Ovary (tissue), 9 donors: ENCODE measurements around the gene EEFSEC. TPM values are rescaled to one million over a fixed set of nuclear protein-coding genes. Genes with fewer than 3 reads are reported as not detected.

Experiments
- DNase-seq, 5 donors: peaks; one replicate each; pipeline ENCODE4 v3.0.0-alpha.2; 2019 to 2020
- H3K27ac ChIP-seq, 2 donors: fragments of 200-600 bp; one replicate each; pipeline versions ENCODE4 v1.5.1 to v1.8.0; 2019 to 2022
- H3K27me3 ChIP-seq: fragments of 200-600 bp; one replicate; pipeline ENCODE4 v1.8.0; 2022
- H3K36me3 ChIP-seq: fragments of 200-600 bp; sonication (generic); one replicate; pipeline ENCODE4 v1.5.1; 2019
- H3K4me1 ChIP-seq: one replicate; pipeline ENCODE4 v1.8.1; 2013; ENCODE audit warnings: mild to moderate bottlenecking, moderate library complexity; ENCODE audit not compliant: insufficient read depth
- H3K4me3 ChIP-seq: fragments of 200-600 bp; sonication (generic); one replicate; pipeline ENCODE4 v1.5.1; 2017
- H3K9me3 ChIP-seq, 2 donors: fragments of 200-600 bp in 1 of 2; sonication (generic) in 1 of 2; one replicate each; pipeline versions ENCODE4 v1.5.1 to v1.8.1; 2013 to 2019; ENCODE audit warnings: mild to moderate bottlenecking in 1 of 2, moderate library complexity in 1 of 2
- CTCF ChIP-seq, 3 donors: fragments of 450-650 bp in 2 of 3; fragments of 200-600 bp in 1 of 3; IDR thresholded peaks; one replicate each; pipeline versions ENCODE4 v1.5.1 to v1.8.0; 2016 to 2022; ENCODE audit warnings: antibody characterized with exemption in 3 of 3, mild to moderate bottlenecking in 1 of 3
- EP300 ChIP-seq: sonication (generic); formaldehyde crosslinking; IDR thresholded peaks from one replicate; pipeline ENCODE4 v1.6.1; 2017; ENCODE audit warnings: antibody characterized with exemption
- POLR2A ChIP-seq: fragments of 450-650 bp; IDR thresholded peaks from one replicate; pipeline ENCODE4 v1.6.1; 2017; ENCODE audit warnings: antibody characterized with exemption, mild to moderate bottlenecking, moderate library complexity
- WGBS, 3 donors: extraction: QIAGEN DNeasy Blood & Tissue Kit in 1 of 3; methylation state at CpG; one replicate each; pipeline versions ENCODE4 v1.1.5 to v1.1.7; 2013 to 2017; 5-methylcytosine and 5-hydroxymethylcytosine counted together
- intact Hi-C, 4 donors: fragments of 100-400 bp; cut with DNase I; formaldehyde crosslinking; loops; one replicate each; pipeline versions ENCODE4 v1.11.0 to v1.15.1; 2022 to 2023
- polyA plus RNA-seq, 2 donors: library from polyadenylated mRNA; stranded (reverse); fragments of 200-250 nt in 1 of 2; fragments of 350-450 nt in 1 of 2; fragmentation: Illumina TruSeq in 1 of 2; extraction: RNeasy Lipid Tissue Mini Kit (QIAGEN cat#74804) in 1 of 2; gene quantifications; one replicate each; pipeline ENCODE4 v1.2.3, GENCODE V29; 2013 to 2014
- total RNA-seq, 7 donors: library from RNA; depleted of rRNA in 2 of 7; stranded (reverse); fragments of >200 nt in 2 of 7; fragmentation: NEBNext Ultra II Directional in 3 of 7; extraction: Animal tissue kit (Norgen Biotek cat#: 25700) in 3 of 7; gene quantifications; one replicate each; pipeline versions ENCODE4 v1.1.0 to v1.2.4, GENCODE V29; 2016 to 2023
- donor health status: DM: no; HTN: no; CAD: no; lungs with moderate emphysema.
- donor health status: DM: no; HTN: no; CAD: no.
- donor health status: Bipolar disorder and iron deficiency.
- donor health status: DM: yes; HTN: yes; CAD: no.
- donor health status: DM: no; HTN: no; CAD: no.
- donor health status: DM: yes; HTN: yes; CAD: no.

Gene EEFSEC
- total and polyA plus RNA-seq, 9 donors: 6.8 to 21.0 (median 15.4) TPM

- Histone ChIP-seq H3K4me1 (no peaks in the 10 kb centered on the region), H3K36me3 (no peaks in the 10 kb centered on the region), H3K27ac (no peak overlapping the region), H3K4me3 (no peak overlapping the region), H3K27me3 (no peaks in the 10 kb centered on the region), H3K9me3 (no peaks in the 10 kb centered on the region)
- TF ChIP-seq POLR2A: no peak
- intact Hi-C loops: no loop called here
- WGBS, 3 donors: 84 to 94% (median 85%) methylated on average over 2 of the region's 2 CpGs
- no peak for DNase-seq
Measured at GRCh38 chr3:128418900-128419299, 265.6 kb downstream of the EEFSEC start.

GRCh38 chr3:128419311-128419710 lies 266.0 kb downstream of the EEFSEC start:
- no peaks in the 10 kb centered on the region for H3K4me1 ChIP-seq
- TF ChIP-seq POLR2A (no peak), CTCF (IDR thresholded peaks at IDR 0.05) (no peak), EP300 (no peak)
- no peaks in the 10 kb centered on the region for H3K36me3 ChIP-seq
- H3K9me3 ChIP-seq: no peaks in the 10 kb centered on the region
- DNase-seq: no peak
- no peak overlapping the region for H3K27ac ChIP-seq
- no peaks in the 10 kb centered on the region for H3K27me3 ChIP-seq
- intact Hi-C loops: no loop called here
- 95 to 96% (median 95%) methylated on average over 4 of the region's 4 CpGs for WGBS, 3 donors
- H3K4me3 ChIP-seq: no peak overlapping the region

DNA sequence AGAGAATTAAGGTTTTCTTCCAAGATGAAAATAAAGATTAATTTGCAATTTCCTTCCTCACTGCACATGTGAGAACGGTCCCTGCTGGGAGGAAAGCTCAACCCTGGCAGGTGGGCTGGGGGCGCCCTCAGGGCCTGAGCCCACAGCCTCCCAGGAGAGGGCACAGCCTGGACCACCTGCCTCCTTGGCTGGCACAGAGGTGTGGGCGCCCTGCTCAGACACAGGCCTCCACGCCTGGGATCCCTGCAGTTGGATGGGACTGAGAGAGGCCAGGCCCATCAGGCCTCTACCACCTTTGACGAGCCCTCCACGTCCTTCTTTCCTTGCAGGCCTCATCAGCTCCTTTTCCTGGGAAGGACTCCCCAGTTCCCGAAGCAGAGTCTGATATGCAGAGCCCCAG lies 267.0 kb downstream of the EEFSEC start:
- 91 to 93% (median 91%) methylated on average over 7 of the region's 7 CpGs for WGBS, 3 donors
- Histone ChIP-seq H3K9me3 (no peaks in the 10 kb centered on the region), H3K4me1 (no peaks in the 10 kb centered on the region), H3K27ac (no peak overlapping the region), H3K36me3 (no peaks in the 10 kb centered on the region), H3K27me3 (no peaks in the 10 kb centered on the region), H3K4me3 (no peak overlapping the region)
- no peak for DNase-seq
- TF ChIP-seq EP300 (no peak), POLR2A (no peak), CTCF (IDR thresholded peaks at IDR 0.05) (no peak)
- intact Hi-C loops: loop anchor here in 3 of 4 donors (5.0 to 10.0 kb wide), 3 partner anchors 185 to 255 kb away; no protein-coding TSS in a partner anchor

- intact Hi-C loops: loop anchor here in 3 of 4 donors (5.0 to 10.0 kb wide), 3 partner anchors 184 to 256 kb away; no protein-coding TSS in a partner anchor
- no peak for DNase-seq
- H3K4me3 ChIP-seq: no peak overlapping the region
- H3K9me3 ChIP-seq: no peaks in the 10 kb centered on the region
- no peaks in the 10 kb centered on the region for H3K36me3 ChIP-seq
- no peaks in the 10 kb centered on the region for H3K27me3 ChIP-seq
- H3K4me1 ChIP-seq: no peaks in the 10 kb centered on the region
- WGBS, 3 donors: 82 to 89% (median 85%) methylated on average over 10 to 12 of the region's 12 CpGs
- H3K27ac ChIP-seq: no peak overlapping the region
- TF ChIP-seq CTCF (IDR thresholded peaks at IDR 0.05) (no peak), EP300 (no peak), POLR2A (no peak)
Measured at GRCh38 chr3:128420720-128421438, 267.6 kb downstream of the EEFSEC start.

GRCh38 chr3:128421439-128421836 lies 268.2 kb downstream of the EEFSEC start:
- DNase-seq: no peak
- Histone ChIP-seq H3K27me3 (no peaks in the 10 kb centered on the region), H3K9me3 (no peaks in the 10 kb centered on the region), H3K4me3 (no peak overlapping the region), H3K4me1 (no peaks in the 10 kb centered on the region), H3K36me3 (no peaks in the 10 kb centered on the region), H3K27ac (no peak overlapping the region)
- TF ChIP-seq POLR2A: no peak
- TF ChIP-seq CTCF (IDR thresholded peaks at IDR 0.05): no peak
- TF ChIP-seq EP300: no peak
- 70 to 79% (median 73%) methylated on average over 11 of the region's 11 CpGs for WGBS, 3 donors
- intact Hi-C loops: loop anchor here in 3 of 4 donors (5.0 to 10.0 kb wide), 3 partner anchors 183 to 257 kb away; no protein-coding TSS in a partner anchor
